Adrenal gland (tissue), 12 donors: ENCODE data around the gene EEF1AKMT1. TPM values are rescaled to one million over a fixed set of nuclear protein-coding genes. Genes with fewer than 3 reads are reported as not detected.

ENCODE experiments used
- DNase-seq, 7 donors: peaks; one replicate each; pipeline ENCODE4 v3.0.0-alpha.2; 2019 to 2020
- H3K27ac ChIP-seq, 5 donors: fragments of 200-600 bp; sonication (generic) in 4 of 5; 1 replicate in 3 of 5; 2 replicates in 2 of 5; pipeline versions ENCODE4 v1.5.1 to v1.8.0; 2016 to 2020; ENCODE audit warnings: mild to moderate bottlenecking in 1 of 5
- H3K27me3 ChIP-seq: fragments of 200-600 bp; 2 replicates; pipeline ENCODE4 v1.8.0; 2021
- H3K36me3 ChIP-seq, 2 donors: fragments of 200-600 bp; replicated peaks in 1 of 2; 1 replicate in 1 of 2; 2 replicates in 1 of 2; pipeline versions ENCODE4 v1.5.1 to v1.8.0; 2018 to 2022
- H3K4me1 ChIP-seq, 2 donors: fragments of 200-600 bp; replicated peaks in 1 of 2; 1 replicate in 1 of 2; 2 replicates in 1 of 2; pipeline versions ENCODE4 v1.5.1 to v1.8.0; 2018 to 2021
- H3K4me3 ChIP-seq, 4 donors: fragments of 200-600 bp; sonication (generic) in 3 of 4; one replicate each; pipeline ENCODE4 v1.5.1; 2016 to 2018
- H3K9me3 ChIP-seq, 3 donors: fragments of 200-600 bp; sonication (generic) in 1 of 3; replicated peaks in 1 of 3; 1 replicate in 2 of 3; 2 replicates in 1 of 3; pipeline versions ENCODE4 v1.5.1 to v1.8.0; 2016 to 2021
- POLR2A ChIP-seq, 2 donors: fragments of 450-650 bp; IDR thresholded peaks; one replicate each; pipeline ENCODE4 v1.6.1; 2017; ENCODE audit warnings: antibody characterized with exemption in 2 of 2, mild to moderate bottlenecking in 2 of 2, moderate library complexity in 1 of 2
- WGBS, 4 donors: extraction: QIAGEN DNeasy Blood & Tissue Kit in 2 of 4; methylation state at CpG; one replicate each; pipeline versions ENCODE4 v1.1.5 to v1.1.7; 2013 to 2017; 5-methylcytosine and 5-hydroxymethylcytosine counted together
- intact Hi-C, 2 donors: fragments of 100-400 bp; cut with DNase I; formaldehyde crosslinking; loops; one replicate each; pipeline versions ENCODE4 v1.14.1 to v1.15.0; 2022 to 2023
- polyA plus RNA-seq, 3 donors: library from polyadenylated mRNA; stranded (reverse); fragments of 200-250 nt in 2 of 3; fragments of 350-450 nt in 1 of 3; fragmentation: Illumina TruSeq in 1 of 3; extraction: RNeasy Lipid Tissue Mini Kit (QIAGEN cat#74804) in 1 of 3; gene quantifications; one replicate each; pipeline ENCODE4 v1.2.3, GENCODE V29; 2013 to 2014
- total RNA-seq, 9 donors: library from RNA; depleted of rRNA in 4 of 9; stranded (reverse); fragments of >200 nt in 4 of 9; fragments of 120-200 nt in 1 of 9; fragmentation: NEBNext Ultra II Directional in 1 of 9; extraction: Animal tissue kit (Norgen Biotek cat#: 25700) in 1 of 9; gene quantifications; one replicate each; pipeline versions ENCODE4 v1.1.0 to v1.2.4, GENCODE V29; 2013 to 2023
- TF ChIP-seq, protein P1 (sequence below), 6 experiments: fragments of 450-650 bp in 4 of 6; fragments of 200-600 bp in 2 of 6; sonication (generic) in 1 of 6; IDR thresholded peaks; 1 replicate in 5 of 6; 2 replicates in 1 of 6; pipeline versions ENCODE4 v1.5.1 to v1.8.0; 2016 to 2021; ENCODE audit warnings: antibody characterized with exemption in 6 of 6, mild to moderate bottlenecking in 2 of 6, moderate library complexity in 1 of 6
- donor health status: healthy with polysubstance abuse.
- donor health status: Bipolar disorder and iron deficiency.
- donor health status: DM: yes; HTN: yes; CAD: no.
- donor health status: DM: no; HTN: no; CAD: no.
- donor health status: DM: no; HTN: no; CAD: no.
- donor health status: DM: yes; HTN: yes; CAD: no.

The EEF1AKMT1 gene
- total and polyA plus RNA-seq, 12 donors: 6.8 to 20.0 (median 13.8) TPM

DNA sequence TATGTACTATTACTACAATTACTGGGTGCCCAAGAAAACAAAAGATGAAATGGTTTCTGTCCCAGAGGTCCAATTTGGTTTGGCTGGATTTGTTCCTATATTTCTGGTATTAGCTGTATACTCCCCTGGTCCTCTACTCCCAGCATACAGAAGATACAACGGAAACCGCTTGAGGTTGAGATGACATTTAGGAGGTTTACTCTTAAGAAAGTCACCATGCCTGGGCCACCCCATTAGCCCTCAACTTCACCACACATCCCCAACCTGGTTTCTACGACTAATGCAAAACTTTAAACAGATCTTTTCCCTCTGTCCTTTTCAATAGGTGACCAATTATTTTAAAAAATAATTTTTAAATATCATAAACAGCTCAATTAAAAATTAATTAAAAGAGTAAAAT is 46.0 kb upstream of the EEF1AKMT1 start:
- intact Hi-C loops: loop anchor here (5.0 to 10.0 kb wide), 2 partner anchors 107 to 325 kb away; no protein-coding TSS in a partner anchor
- Histone ChIP-seq H3K36me3 (no peaks in the 10 kb centered on the region), H3K27me3 (no peaks in the 10 kb centered on the region), H3K4me1 (peaks cover 0 to 4% of the 10 kb centered on the region in 2 donors), H3K27ac (no peak overlapping the region), H3K4me3 (no peak overlapping the region), H3K9me3 (no peaks in the 10 kb centered on the region)
- DNase-seq: no peak
- 95 to 100% (median 97%) methylated on average over 3 of the region's 3 CpGs for WGBS, 4 donors
- TF ChIP-seq, protein P1, sequence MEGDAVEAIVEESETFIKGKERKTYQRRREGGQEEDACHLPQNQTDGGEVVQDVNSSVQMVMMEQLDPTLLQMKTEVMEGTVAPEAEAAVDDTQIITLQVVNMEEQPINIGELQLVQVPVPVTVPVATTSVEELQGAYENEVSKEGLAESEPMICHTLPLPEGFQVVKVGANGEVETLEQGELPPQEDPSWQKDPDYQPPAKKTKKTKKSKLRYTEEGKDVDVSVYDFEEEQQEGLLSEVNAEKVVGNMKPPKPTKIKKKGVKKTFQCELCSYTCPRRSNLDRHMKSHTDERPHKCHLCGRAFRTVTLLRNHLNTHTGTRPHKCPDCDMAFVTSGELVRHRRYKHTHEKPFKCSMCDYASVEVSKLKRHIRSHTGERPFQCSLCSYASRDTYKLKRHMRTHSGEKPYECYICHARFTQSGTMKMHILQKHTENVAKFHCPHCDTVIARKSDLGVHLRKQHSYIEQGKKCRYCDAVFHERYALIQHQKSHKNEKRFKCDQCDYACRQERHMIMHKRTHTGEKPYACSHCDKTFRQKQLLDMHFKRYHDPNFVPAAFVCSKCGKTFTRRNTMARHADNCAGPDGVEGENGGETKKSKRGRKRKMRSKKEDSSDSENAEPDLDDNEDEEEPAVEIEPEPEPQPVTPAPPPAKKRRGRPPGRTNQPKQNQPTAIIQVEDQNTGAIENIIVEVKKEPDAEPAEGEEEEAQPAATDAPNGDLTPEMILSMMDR (IDR thresholded peaks at IDR 0.05): no peak
- TF ChIP-seq POLR2A (IDR thresholded peaks at IDR 0.05): no peak

DNA sequence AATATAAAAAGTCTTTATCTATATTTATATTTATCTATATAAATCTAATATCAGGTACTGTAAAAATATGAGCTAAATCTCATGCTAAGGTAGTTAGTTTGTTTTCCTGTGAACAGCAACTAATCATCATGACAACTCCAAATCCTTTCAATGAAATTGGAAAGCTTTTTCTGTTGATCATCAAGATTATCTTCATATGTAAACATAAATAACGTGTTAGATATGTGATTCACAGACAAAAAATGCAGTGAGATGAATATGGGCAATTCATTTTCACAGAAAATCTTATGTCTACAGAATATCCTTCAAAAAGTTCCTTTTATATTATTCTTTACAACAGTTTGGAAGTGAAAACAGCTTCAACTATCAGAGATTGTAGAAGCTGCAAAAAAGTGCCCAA is 41.7 kb upstream of the EEF1AKMT1 start:
- Histone ChIP-seq H3K36me3 (no peaks in the 10 kb centered on the region), H3K27me3 (no peaks in the 10 kb centered on the region), H3K27ac (no peak overlapping the region), H3K4me3 (no peak overlapping the region), H3K4me1 (peaks cover 2 to 17% of the 10 kb centered on the region in 2 donors), H3K9me3 (no peaks in the 10 kb centered on the region)
- 41 to 63% (median 51%) methylated on average over 1 of the region's 1 CpG for WGBS, 4 donors
- TF ChIP-seq, protein P1 (IDR thresholded peaks at IDR 0.05): no peak
- no peak for DNase-seq
- intact Hi-C loops: no loop called here

DNA sequence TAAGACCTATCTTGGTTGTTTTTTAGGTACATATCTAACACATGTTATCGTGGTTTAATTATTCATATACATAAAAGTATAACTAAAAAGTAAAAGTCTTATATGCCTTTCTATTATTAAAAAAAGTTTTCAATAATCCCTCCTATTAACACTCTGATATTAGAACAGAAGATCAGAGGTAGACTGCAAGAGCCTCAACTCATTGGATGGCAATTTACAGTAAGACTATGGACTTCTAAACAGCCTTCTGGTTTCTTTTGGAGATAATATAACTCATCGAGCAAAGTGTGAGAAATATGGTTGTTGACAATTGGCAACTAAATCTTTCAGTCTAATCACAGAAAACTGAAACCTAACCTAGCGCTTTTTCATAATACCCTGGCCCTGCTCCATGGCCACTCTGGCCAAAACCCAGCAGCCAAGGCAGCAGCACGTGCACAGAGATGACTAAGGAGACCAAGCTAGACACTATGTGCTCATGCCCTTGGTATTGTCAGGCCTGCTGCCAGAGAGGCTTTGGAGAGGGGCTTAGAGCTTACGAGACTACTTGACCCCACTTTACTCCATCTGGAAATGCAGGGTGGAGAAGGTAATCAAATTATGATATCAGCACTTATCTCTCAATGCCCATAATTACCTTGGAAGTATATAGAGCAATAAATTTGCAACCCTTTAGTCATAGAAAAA is 40.6 kb upstream of the EEF1AKMT1 start:
- peaks cover 2 to 17% of the 10 kb centered on the region in 2 donors for H3K4me1 ChIP-seq
- intact Hi-C loops: no loop called here
- WGBS, 4 donors: 18 to 31% (median 30%) methylated on average over 5 of the region's 5 CpGs
- H3K4me3 ChIP-seq: no peak overlapping the region
- H3K36me3 ChIP-seq: peaks cover 0 to 3% of the 10 kb centered on the region in 2 donors
- peak; percentile 83 to 94 (median 91) for DNase-seq
- TF ChIP-seq, protein P1 (IDR thresholded peaks at IDR 0.05): no peak
- no peak for TF ChIP-seq POLR2A (IDR thresholded peaks at IDR 0.05)
- no peaks in the 10 kb centered on the region for H3K27me3 ChIP-seq
- H3K9me3 ChIP-seq: no peaks in the 10 kb centered on the region
- peak overlapping the region in 3 of 5 donors; percentile 32 to 79 (median 58) for H3K27ac ChIP-seq

DNA sequence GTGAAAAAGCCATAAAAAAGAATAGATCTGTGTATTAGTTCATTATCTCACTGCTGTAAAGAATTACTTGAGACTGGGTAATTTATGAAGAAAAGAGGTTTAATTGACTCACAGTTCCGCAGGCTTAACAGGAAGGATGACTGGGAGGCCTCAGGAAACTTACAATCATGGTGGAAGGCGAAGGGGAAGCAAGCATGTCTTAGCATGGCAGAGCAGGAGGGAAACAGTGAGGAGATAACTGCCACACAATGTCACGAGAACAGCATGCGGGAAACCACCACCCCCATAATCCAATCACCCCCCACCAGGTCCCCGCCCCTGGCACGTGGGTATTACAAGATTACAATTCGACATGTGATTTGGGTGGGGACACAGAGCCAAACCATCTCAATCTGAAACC is 39.1 kb upstream of the EEF1AKMT1 start:
- Histone ChIP-seq H3K9me3 (no peaks in the 10 kb centered on the region), H3K27ac (no peak overlapping the region), H3K4me3 (no peak overlapping the region), H3K4me1 (peaks cover 2 to 17% of the 10 kb centered on the region in 2 donors), H3K36me3 (peaks cover 0 to 17% of the 10 kb centered on the region in 2 donors), H3K27me3 (no peaks in the 10 kb centered on the region)
- intact Hi-C loops: no loop called here
- WGBS, 4 donors: 86 to 99% (median 94%) methylated on average over 7 of the region's 7 CpGs
- DNase-seq: no peak
- TF ChIP-seq POLR2A (IDR thresholded peaks at IDR 0.05): no peak
- TF ChIP-seq, protein P1 (IDR thresholded peaks at IDR 0.05): no peak
